Measurements from ENCODE around the gene RRP9.
"Not testable (repeated sequence)": the region's sequence is repeated elsewhere in the genome, so short reads cannot be mapped to it uniquely, and the experiment has no call there.

The RRP9 gene

GRCh38 chr3:51904034-51904823, 37.5 kb downstream of the RRP9 start:
- no peak for DNase-seq (ENCODE audit: low read depth)

GRCh38 chr3:51902361-51902760, 39.3 kb downstream of the RRP9 start:
- not testable (repeated sequence) for DNase-seq (ENCODE audit: low read depth)

GRCh38 chr3:51900043-51900442, 41.7 kb downstream of the RRP9 start:
- not testable (repeated sequence) for DNase-seq (ENCODE audit: low read depth)

GRCh38 chr3:51897391-51897790, 44.3 kb downstream of the RRP9 start:
- DNase-seq (ENCODE audit: low read depth): no peak

- no peak for DNase-seq (ENCODE audit: low read depth)
Observed at GRCh38 chr3:51896607-51897305, 44.9 kb downstream of the RRP9 start.

GRCh38 chr3:51894939-51895338, 46.8 kb downstream of the RRP9 start:
- no peak for DNase-seq (ENCODE audit: low read depth)

GRCh38 chr3:51894391-51894790, 47.3 kb downstream of the RRP9 start:
- DNase-seq (ENCODE audit: low read depth): no peak

GRCh38 chr3:51891242-51892039, 50.3 kb downstream of the RRP9 start:
- DNase-seq (ENCODE audit: low read depth): no peak

GRCh38 chr3:51888463-51889105, 53.1 kb downstream of the RRP9 start:
- DNase-seq (ENCODE audit: low read depth): no peak

GRCh38 chr3:51887620-51888019, 54.1 kb downstream of the RRP9 start:
- DNase-seq (ENCODE audit: low read depth): no peak

GRCh38 chr3:51886447-51886846, 55.3 kb downstream of the RRP9 start:
- DNase-seq (ENCODE audit: low read depth): no peak

Measured in stimulated activated CD8-positive, alpha-beta memory T cell treated with anti-CD3 and anti-CD28 coated beads, Interleukin-15, amount 100 ng/mL, for 1 hour (primary cell).